Ovary (tissue), 3 donors: Measurements from ENCODE around the gene RAB8B.

ENCODE experiments used
- CTCF ChIP-seq, 3 donors: fragments of 450-650 bp in 2 of 3; fragments of 200-600 bp in 1 of 3; IDR thresholded peaks; one replicate each; pipeline versions ENCODE4 v1.5.1 to v1.8.0; 2016 to 2022; ENCODE audit warnings: antibody characterized with exemption in 3 of 3, mild to moderate bottlenecking in 1 of 3
- POLR2A ChIP-seq: fragments of 450-650 bp; IDR thresholded peaks from one replicate; pipeline ENCODE4 v1.6.1; 2017; ENCODE audit warnings: antibody characterized with exemption, mild to moderate bottlenecking, moderate library complexity
- donor health status: DM: no; HTN: no; CAD: no.

GRCh38 chr15:63185206-63185605, 4.2 kb upstream of the RAB8B start:
- no peak for TF ChIP-seq CTCF (IDR thresholded peaks at IDR 0.05)
- TF ChIP-seq POLR2A, result no peak
